Measurements from ENCODE around the gene JAKMIP2.

DNA sequence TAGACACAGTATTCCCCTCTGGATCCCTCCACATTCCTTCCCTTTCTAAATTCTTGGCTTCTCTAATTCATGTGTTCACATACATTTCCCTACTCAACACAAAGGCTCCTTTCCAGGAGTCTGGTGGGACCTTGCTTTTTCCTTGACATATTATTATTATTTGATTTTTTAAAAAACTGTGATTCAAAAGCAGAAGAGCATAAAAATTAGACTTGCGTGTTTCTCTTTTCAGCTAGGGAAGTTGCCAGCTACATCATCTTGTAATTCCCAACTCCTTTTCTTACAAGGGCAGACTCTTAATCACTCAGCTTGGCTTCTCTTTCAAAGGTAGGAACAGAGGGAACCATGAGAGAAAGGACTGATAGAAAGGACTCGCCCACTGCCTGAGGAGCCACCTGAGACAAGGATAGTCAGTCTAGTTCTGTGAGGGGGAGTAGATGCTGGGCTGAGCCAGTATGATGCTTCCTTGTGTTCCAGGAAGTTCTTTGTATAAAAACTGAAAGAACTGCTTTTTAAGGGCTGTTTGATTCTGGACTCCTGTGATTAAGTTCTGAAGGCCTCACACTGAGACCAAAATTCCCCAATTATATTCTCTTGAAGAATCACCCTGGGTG is 221.7 kb downstream of the JAKMIP2 start:
- TF ChIP-seq, protein P1, sequence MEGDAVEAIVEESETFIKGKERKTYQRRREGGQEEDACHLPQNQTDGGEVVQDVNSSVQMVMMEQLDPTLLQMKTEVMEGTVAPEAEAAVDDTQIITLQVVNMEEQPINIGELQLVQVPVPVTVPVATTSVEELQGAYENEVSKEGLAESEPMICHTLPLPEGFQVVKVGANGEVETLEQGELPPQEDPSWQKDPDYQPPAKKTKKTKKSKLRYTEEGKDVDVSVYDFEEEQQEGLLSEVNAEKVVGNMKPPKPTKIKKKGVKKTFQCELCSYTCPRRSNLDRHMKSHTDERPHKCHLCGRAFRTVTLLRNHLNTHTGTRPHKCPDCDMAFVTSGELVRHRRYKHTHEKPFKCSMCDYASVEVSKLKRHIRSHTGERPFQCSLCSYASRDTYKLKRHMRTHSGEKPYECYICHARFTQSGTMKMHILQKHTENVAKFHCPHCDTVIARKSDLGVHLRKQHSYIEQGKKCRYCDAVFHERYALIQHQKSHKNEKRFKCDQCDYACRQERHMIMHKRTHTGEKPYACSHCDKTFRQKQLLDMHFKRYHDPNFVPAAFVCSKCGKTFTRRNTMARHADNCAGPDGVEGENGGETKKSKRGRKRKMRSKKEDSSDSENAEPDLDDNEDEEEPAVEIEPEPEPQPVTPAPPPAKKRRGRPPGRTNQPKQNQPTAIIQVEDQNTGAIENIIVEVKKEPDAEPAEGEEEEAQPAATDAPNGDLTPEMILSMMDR (IDR thresholded peaks at IDR 0.05): no peak
- no peak for TF ChIP-seq POLR2A (IDR thresholded peaks at IDR 0.05)
